ENCODE data around the gene GID8.

GID8 gene

DNA sequence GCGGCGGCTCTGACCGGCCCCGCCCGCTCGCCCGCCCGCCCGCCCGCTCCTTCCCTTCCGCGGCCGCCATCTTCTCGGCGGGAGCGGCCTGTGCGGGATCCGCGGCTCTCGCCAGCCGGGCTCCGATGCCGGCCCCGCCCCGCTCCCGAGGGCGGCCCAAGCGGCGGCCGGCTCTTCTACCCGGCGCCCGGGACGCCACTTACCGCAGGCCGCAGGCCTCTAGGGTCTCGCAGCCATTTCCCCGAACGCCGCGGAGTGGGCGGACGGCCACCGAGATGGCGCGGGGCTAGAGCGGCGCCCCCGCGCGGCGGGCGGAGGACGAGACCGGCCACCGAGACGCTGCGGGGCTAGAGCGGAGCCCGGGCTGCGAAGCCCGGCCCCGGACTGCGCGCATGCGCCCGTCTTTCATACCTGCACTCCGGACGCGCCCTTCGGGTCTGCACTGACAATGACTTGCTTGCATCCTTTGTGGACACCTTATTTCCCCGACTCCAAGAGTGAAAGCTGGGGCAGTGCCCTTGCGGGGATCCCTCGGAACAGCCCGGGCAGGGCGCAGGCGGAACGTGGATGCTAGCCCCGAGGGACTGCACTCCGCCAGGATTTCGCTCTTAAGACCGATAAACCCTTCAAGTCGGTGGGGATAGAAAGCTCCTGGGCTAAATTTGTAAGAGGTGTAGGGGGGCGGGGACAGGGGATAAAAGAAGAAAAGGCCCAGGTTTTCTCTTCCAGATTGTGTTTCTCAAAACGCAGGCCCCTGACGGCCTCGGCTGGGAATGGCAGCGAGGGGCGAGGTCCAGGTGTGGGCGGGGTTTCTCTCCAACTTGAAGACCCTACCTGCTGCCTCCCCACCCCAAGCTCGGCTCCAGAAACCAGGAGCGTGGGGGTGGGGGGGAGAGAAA, 11.5 kb upstream of the GID8 start, which contains the start of gene DIDO1:
Gene DIDO1 (minus strand): TSS at position 277 of the 899 bp plus-strand sequence.
- TF ChIP-seq, protein P1, sequence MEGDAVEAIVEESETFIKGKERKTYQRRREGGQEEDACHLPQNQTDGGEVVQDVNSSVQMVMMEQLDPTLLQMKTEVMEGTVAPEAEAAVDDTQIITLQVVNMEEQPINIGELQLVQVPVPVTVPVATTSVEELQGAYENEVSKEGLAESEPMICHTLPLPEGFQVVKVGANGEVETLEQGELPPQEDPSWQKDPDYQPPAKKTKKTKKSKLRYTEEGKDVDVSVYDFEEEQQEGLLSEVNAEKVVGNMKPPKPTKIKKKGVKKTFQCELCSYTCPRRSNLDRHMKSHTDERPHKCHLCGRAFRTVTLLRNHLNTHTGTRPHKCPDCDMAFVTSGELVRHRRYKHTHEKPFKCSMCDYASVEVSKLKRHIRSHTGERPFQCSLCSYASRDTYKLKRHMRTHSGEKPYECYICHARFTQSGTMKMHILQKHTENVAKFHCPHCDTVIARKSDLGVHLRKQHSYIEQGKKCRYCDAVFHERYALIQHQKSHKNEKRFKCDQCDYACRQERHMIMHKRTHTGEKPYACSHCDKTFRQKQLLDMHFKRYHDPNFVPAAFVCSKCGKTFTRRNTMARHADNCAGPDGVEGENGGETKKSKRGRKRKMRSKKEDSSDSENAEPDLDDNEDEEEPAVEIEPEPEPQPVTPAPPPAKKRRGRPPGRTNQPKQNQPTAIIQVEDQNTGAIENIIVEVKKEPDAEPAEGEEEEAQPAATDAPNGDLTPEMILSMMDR (IDR thresholded peaks at IDR 0.05; ENCODE audit: insufficient read depth, low read depth, low read length, missing control alignments) = peak; percentile 13
- peak within 1 kb of the TSS; percentile 93 for H3K4me3 ChIP-seq (ENCODE audit: low read length)
- DNase-seq (ENCODE audit: low read depth) = peak; percentile 92

DNA sequence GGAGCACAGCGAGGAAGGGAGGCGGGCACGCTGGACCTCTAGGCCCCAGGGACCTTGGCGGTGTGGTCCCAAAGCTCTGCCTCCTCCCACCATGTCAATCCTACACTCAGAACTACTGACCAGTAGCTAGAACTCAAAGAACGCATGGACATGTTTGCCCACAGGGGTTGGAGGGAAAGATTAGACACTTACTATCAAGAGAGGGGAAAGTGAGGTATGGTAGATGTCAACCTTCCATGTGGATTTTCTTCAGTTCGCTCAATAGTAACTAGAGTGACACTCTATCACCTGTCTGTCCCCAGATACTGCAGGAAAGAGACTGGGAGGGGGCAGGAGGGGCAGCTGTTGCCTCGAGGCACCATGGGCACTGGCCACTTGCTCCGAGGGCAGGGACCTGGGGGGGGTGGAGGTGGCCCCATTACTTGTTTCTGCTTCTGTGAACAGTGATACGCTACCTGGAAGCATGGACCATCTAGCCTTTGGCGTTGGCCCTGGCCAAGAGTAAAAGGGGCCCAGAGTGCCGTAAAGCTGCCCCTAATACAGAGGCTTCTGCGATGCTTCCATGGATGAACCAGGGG, 10.7 kb upstream of the GID8 start:
- TF ChIP-seq, protein P1 (IDR thresholded peaks at IDR 0.05; ENCODE audit: insufficient read depth, low read depth, low read length, missing control alignments) = no peak
- DNase-seq (ENCODE audit: low read depth) = no peak
- peak overlapping the region; percentile 93 for H3K4me3 ChIP-seq (ENCODE audit: low read length)

DNA sequence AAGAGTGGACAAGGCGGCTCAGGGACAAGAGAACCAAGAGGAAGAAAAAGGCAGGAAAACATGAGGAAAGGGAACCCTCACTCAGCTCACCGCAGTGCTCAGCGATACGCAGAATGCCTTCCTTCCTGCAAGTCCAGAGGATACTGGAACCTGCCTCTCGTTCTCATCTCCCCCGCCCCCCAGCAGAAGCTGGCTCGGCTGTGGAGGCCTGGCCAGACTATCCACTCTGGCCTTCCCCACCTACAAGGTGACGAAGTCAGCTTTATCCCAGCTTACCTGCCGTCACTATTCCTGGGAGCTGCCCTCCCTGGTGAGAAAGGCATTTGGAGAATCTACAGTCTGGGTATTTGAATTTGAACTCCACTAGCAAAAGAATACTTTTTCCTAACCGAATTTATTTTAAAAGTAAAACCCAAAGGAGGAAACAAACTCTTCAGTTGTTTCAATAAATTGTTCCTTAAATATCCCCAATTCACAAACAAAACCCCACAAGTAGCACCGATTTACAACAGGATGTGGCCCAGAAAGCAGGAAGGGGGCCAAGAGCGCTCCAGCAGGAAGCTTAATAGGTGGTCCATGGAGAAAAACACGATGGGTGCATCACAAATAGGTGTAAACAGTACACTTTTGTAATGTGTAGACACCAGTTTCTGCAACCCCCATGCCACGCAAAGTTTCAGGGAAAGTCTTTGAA, 9.6 kb upstream of the GID8 start:
- peak overlapping the region; percentile 44 for H3K4me3 ChIP-seq (ENCODE audit: low read length)
- TF ChIP-seq, protein P1 (IDR thresholded peaks at IDR 0.05; ENCODE audit: insufficient read depth, low read depth, low read length, missing control alignments) = no peak
- no peak for DNase-seq (ENCODE audit: low read depth)

DNA sequence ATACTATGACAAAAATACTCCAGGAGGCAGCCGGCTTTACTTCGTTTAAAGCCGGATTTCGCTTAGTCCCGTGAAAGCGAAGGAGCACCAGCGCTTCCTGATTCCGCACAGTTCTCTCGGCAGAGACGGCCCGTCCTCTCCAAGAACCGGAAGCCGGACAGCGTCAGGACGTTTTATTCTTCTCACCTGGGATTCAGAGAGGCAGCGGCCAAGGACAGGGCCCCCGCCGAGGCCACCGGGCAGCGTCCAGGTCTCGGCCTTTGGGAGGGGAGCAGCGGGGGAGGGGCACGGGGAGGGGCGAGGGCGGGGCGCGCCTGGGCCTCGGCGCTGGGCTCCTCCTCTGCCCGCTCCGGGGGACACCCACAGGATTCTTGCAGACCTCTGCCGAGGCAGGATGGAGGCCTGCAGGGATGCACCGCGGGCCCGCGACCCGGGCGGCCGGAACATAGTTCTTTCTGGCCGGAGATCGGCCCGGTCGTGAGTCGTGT, 8.9 kb upstream of the GID8 start:
- TF ChIP-seq, protein P1 (IDR thresholded peaks at IDR 0.05; ENCODE audit: insufficient read depth, low read depth, low read length, missing control alignments) = no peak
- H3K4me3 ChIP-seq (ENCODE audit: low read length) = peak overlapping the region; percentile 44
- peak; percentile 59 for DNase-seq (ENCODE audit: low read depth)

DNA sequence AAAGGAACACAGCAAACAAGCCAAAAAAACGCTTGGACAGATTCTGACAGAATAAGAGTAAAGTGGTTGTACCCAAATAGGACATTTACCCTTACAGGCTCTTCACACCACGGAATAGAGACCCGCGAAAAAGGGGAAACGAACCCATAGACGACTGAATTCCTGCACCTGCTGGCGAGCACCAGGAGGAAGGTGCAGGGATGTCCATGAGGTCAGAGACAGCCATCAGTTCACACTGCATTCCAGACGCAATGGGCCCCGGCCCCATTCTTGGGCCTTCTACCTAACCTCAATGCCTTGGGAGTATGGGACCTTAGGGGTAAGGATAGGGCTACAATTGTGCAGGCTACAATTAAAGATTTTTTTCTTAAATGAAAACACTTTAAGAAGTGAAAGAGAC, 6.5 kb upstream of the GID8 start:
- no peak overlapping the region for H3K4me3 ChIP-seq (ENCODE audit: low read length)

DNA sequence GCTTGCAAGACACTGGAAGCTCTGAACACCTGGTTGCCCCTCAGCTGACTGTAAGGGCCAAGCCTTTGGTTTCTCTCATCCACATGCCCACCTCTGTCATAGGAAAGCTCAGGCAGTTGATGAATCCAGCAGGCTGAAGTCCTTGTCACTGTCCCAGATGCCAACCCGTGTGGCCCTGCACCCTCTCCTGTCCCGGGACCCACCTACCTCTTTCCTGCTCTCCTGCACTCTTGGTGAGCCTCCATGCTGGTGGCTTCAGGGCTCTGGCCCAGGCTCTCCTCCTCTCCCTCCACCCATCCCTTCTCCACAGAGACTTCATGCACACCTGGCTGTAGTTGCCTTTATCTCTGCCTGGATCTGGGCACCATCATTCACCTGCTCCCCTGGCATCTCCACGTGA, 4.0 kb upstream of the GID8 start:
- no peak overlapping the region for H3K4me3 ChIP-seq (ENCODE audit: low read length)
- TF ChIP-seq, protein P1 (IDR thresholded peaks at IDR 0.05; ENCODE audit: insufficient read depth, low read depth, low read length, missing control alignments) = no peak
- DNase-seq (ENCODE audit: low read depth) = no peak

More for the DNA sequence above, 6.5 kb upstream of the GID8 start:
- DNase-seq (ENCODE audit: low read depth) = no peak
- TF ChIP-seq, protein P1 (IDR thresholded peaks at IDR 0.05; ENCODE audit: insufficient read depth, low read depth, low read length, missing control alignments) = no peak

Measured in epithelial cell of esophagus (primary cell).